PFSK-1 (cell line): ENCODE results near the gene XPO6.

Source experiments
- FOXP2 ChIP-seq: optimal IDR thresholded peaks from 2 replicates; pipeline ENCODE3; 2011; ENCODE audit warnings: borderline replicate concordance, control low read depth, inconsistent platforms; ENCODE audit not compliant: insufficient read depth; ENCODE audit errors: extremely low read length, extremely low read depth
- POLR2AphosphoS5 ChIP-seq: IDR thresholded peaks from 2 replicates; pipeline ENCODE4 v1.6.1; 2012; ENCODE audit warnings: low read depth, mild to moderate bottlenecking, control low read depth, low read length, moderate library complexity
- SIN3A ChIP-seq: IDR thresholded peaks from 2 replicates; pipeline ENCODE4 v1.6.1; 2012; ENCODE audit warnings: mild to moderate bottlenecking, low read length, moderate library complexity, borderline replicate concordance; ENCODE audit not compliant: insufficient read depth
- TAF1 ChIP-seq: IDR thresholded peaks from 2 replicates; pipeline ENCODE4 v1.6.1; 2012; ENCODE audit warnings: low read length, control low read depth, borderline replicate concordance; ENCODE audit not compliant: insufficient read depth
- TF ChIP-seq, protein P1 (sequence below), 2 experiments: IDR thresholded peaks; 2 replicates each; pipeline versions ENCODE4 v1.6.1 to v1.8.0; 2011 to 2012; ENCODE audit warnings: low read depth in 2 of 2, low read length in 2 of 2, control low read depth in 1 of 2, inconsistent platforms in 1 of 2, mild to moderate bottlenecking in 1 of 2, moderate library complexity in 1 of 2; ENCODE audit not compliant: insufficient read depth in 1 of 2

The XPO6 gene

DNA sequence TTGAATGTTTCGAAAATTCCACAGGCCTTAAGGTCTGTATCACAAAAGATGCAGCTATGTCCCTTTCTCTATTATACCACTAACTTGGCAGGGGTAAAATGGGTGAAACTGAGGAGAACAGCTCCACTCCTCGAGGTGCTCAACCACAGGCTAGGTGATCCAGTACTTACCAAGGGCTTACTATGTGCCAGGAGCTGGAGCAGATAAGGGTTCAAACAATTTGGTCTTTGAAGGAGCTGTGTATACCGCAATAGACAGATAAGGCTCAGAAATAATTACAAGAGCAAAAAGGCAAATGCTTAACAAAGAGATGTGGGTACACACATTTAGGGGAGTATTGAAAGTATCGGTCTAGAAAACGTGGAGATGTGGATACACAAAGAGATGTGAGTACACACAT lies 1.5 kb downstream of the XPO6 start:
- TF ChIP-seq POLR2AphosphoS5, result no peak
- TF ChIP-seq, protein P1, sequence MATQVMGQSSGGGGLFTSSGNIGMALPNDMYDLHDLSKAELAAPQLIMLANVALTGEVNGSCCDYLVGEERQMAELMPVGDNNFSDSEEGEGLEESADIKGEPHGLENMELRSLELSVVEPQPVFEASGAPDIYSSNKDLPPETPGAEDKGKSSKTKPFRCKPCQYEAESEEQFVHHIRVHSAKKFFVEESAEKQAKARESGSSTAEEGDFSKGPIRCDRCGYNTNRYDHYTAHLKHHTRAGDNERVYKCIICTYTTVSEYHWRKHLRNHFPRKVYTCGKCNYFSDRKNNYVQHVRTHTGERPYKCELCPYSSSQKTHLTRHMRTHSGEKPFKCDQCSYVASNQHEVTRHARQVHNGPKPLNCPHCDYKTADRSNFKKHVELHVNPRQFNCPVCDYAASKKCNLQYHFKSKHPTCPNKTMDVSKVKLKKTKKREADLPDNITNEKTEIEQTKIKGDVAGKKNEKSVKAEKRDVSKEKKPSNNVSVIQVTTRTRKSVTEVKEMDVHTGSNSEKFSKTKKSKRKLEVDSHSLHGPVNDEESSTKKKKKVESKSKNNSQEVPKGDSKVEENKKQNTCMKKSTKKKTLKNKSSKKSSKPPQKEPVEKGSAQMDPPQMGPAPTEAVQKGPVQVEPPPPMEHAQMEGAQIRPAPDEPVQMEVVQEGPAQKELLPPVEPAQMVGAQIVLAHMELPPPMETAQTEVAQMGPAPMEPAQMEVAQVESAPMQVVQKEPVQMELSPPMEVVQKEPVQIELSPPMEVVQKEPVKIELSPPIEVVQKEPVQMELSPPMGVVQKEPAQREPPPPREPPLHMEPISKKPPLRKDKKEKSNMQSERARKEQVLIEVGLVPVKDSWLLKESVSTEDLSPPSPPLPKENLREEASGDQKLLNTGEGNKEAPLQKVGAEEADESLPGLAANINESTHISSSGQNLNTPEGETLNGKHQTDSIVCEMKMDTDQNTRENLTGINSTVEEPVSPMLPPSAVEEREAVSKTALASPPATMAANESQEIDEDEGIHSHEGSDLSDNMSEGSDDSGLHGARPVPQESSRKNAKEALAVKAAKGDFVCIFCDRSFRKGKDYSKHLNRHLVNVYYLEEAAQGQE (IDR thresholded peaks at IDR 0.05; ENCODE audit: insufficient read depth in 1 of 2, low read depth in 2 of 2, low read length in 2 of 2), result no peak
- no peak for TF ChIP-seq TAF1
- no peak for TF ChIP-seq SIN3A
- no peak for TF ChIP-seq FOXP2

DNA sequence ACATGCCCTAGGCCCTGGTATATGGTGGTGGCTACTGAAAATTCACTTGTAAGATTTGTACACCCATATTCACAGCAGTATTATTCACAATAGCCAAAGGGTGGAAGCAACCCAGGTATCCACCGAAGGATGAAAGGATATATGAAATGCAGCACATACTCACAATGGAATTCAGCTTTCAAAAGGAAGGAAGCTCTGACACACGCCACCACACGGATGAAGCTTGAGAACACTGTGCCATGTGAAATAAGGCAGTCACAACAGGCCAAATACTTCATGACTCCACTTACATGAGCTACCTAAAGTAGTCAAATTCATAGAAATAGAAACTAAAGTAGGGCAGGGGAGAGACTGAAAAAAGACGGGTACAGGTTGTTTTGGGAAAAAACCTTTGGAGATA lies 2.9 kb downstream of the XPO6 start:
- TF ChIP-seq FOXP2 (no peak), SIN3A (no peak), POLR2AphosphoS5 (no peak)

DNA sequence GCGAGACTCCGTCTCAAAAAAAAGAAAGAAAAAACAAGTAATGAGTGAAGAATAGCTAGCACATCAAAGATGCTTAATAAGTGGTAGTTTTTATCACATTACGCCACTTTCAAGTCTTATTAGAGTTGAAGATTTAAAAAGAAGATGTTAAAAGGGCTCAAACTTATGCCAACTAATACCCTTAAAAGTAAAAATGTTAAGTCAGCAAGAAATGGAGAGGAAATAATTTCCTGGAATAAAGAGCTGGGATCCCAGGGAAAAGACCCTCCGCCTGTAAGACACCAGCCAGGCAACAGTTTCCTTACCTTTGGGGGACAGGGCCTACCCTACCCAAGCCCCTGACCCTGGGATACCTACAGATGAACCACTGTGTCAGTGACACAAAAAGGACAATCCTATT lies 3.6 kb downstream of the XPO6 start:
- TF ChIP-seq POLR2AphosphoS5, result no peak
- TF ChIP-seq, protein P1 (IDR thresholded peaks at IDR 0.05; ENCODE audit: insufficient read depth in 1 of 2, low read depth in 2 of 2, low read length in 2 of 2), result no peak
- TF ChIP-seq TAF1, result no peak
- no peak for TF ChIP-seq FOXP2
- TF ChIP-seq SIN3A, result no peak

DNA sequence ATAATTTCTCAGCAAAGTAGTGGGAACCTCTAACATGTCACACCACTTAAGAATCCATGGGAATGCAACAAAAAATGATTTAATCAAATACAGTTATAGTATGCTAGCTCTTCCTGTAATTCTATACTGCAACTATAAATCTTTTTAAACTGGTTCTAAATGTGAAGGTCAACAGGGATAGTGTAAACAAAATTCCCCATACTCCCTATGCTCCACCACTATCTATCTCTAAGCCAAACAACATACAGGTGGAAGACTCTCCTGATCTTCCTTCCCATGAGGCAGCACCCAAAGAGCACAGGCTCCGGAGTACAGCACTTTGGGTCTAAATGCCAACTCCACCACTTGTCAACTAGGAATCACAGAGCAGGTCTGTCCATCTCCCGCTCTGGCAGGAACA lies 4.4 kb downstream of the XPO6 start:
- TF ChIP-seq TAF1 (no peak), SIN3A (no peak), FOXP2 (no peak), POLR2AphosphoS5 (no peak)
- TF ChIP-seq, protein P1 (IDR thresholded peaks at IDR 0.05; ENCODE audit: insufficient read depth in 1 of 2, low read depth in 2 of 2, low read length in 2 of 2), result no peak

GRCh38 chr16:28205974-28206373 lies 5.8 kb downstream of the XPO6 start:
- no peak for TF ChIP-seq SIN3A
- TF ChIP-seq FOXP2, result no peak
- TF ChIP-seq POLR2AphosphoS5, result no peak

GRCh38 chr16:28205117-28205899 lies 6.5 kb downstream of the XPO6 start:
- TF ChIP-seq TAF1 (no peak), SIN3A (no peak), FOXP2 (no peak), POLR2AphosphoS5 (no peak)
- TF ChIP-seq, protein P1 (IDR thresholded peaks at IDR 0.05; ENCODE audit: insufficient read depth in 1 of 2, low read depth in 2 of 2, low read length in 2 of 2), result no peak
